Measurements from ENCODE around the gene AVPR1B.

- TF ChIP-seq CTCF (conservative IDR thresholded peaks at IDR 0.05) (no peak), ZFX (IDR thresholded peaks at IDR 0.05) (no peak)
Observed at GRCh38 chr1:206087091-206087490, 30.1 kb downstream of the AVPR1B start.

Data from C4-2B (cell line).